Muscle layer of duodenum (tissue), 2 donors: ENCODE data around the gene AKAP3.

Experiments
- H3K27ac ChIP-seq: one replicate; pipeline ENCODE4 v1.7.0; 2013; ENCODE audit warnings: mild to moderate bottlenecking, low read length
- H3K27me3 ChIP-seq: one replicate; pipeline ENCODE4 v1.7.0; 2013; ENCODE audit warnings: low read depth, mild to moderate bottlenecking, control low read depth, low read length
- H3K36me3 ChIP-seq, 2 donors: one replicate each; pipeline ENCODE4 v1.7.0; 2013; ENCODE audit warnings: low read length in 2 of 2, control low read depth in 1 of 2, mild to moderate bottlenecking in 1 of 2; ENCODE audit not compliant: insufficient read depth in 2 of 2, control insufficient read depth in 1 of 2
- H3K4me1 ChIP-seq, 2 donors: one replicate each; pipeline ENCODE4 v1.7.0; 2013; ENCODE audit warnings: low read length in 2 of 2, mild to moderate bottlenecking in 2 of 2, control low read depth in 1 of 2, moderate library complexity in 1 of 2; ENCODE audit not compliant: insufficient read depth in 2 of 2, control insufficient read depth in 1 of 2
- H3K4me3 ChIP-seq, 2 donors: one replicate each; pipeline ENCODE4 v1.7.0; 2013; ENCODE audit warnings: low read length in 2 of 2, low read depth in 1 of 2, mild to moderate bottlenecking in 1 of 2
- H3K9me3 ChIP-seq, 2 donors: one replicate each; pipeline ENCODE4 v1.7.0; 2013; ENCODE audit warnings: low read length in 2 of 2, control low read depth in 1 of 2, mild to moderate bottlenecking in 1 of 2; ENCODE audit not compliant: control insufficient read depth in 1 of 2
- donor health status: healthy.

The AKAP3 gene

GRCh38 chr12:4648501-4649357, at the start of gene AKAP3, which contains the start of gene NDUFA9:
AKAP3 (minus strand) TSS chr12:4649051; CDS start chr12:4638196, 10,855 bp downstream.
NDUFA9 (plus strand) TSS chr12:4649114; CDS start chr12:4649127, 13 bp downstream.
- Histone ChIP-seq H3K9me3 (no peaks in the 10 kb centered on the region), H3K27me3 (no peaks in the 10 kb centered on the region), H3K27ac (peak within 1 kb of the TSS; percentile 86), H3K4me1 (peaks cover 8 to 28% of the 10 kb centered on the region in 2 donors), H3K36me3 (no peaks in the 10 kb centered on the region), H3K4me3 (peak within 1 kb of the TSS; percentile 83 to 91)

GRCh38 chr12:4690760-4691159, 41.9 kb upstream of the AKAP3 start:
- H3K4me1 ChIP-seq, result no peaks in the 10 kb centered on the region
- H3K27me3 ChIP-seq, result no peaks in the 10 kb centered on the region
- H3K9me3 ChIP-seq, result no peaks in the 10 kb centered on the region
- peaks cover 14 to 41% of the 10 kb centered on the region in 2 donors for H3K36me3 ChIP-seq
- no peak overlapping the region for H3K4me3 ChIP-seq
- no peak overlapping the region for H3K27ac ChIP-seq

DNA sequence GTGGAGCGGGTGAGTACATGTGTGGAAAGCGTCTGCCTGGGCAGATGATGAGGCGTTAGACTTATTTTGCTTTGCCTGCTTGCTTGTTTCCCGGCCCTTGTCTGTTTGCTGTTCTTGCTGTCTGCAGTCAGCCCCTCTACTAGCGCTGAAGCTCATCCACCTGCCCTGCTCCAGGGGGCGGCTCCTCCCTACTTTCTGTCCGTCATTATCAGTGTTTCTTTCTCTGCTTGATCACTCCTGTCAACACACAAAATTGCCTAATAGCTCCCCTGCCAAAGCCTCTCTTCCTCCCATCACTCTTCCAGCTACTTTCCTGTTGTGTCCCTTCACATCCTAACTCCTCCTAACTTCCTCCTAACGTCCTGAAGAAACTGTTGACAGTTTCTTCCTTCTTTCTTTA, 36.5 kb upstream of the AKAP3 start:
- no peak overlapping the region for H3K4me3 ChIP-seq
- no peaks in the 10 kb centered on the region for H3K9me3 ChIP-seq
- no peaks in the 10 kb centered on the region for H3K27me3 ChIP-seq
- H3K36me3 ChIP-seq, result peaks cover 31 to 72% of the 10 kb centered on the region in 2 donors
- no peak overlapping the region for H3K27ac ChIP-seq
- no peaks in the 10 kb centered on the region for H3K4me1 ChIP-seq

DNA sequence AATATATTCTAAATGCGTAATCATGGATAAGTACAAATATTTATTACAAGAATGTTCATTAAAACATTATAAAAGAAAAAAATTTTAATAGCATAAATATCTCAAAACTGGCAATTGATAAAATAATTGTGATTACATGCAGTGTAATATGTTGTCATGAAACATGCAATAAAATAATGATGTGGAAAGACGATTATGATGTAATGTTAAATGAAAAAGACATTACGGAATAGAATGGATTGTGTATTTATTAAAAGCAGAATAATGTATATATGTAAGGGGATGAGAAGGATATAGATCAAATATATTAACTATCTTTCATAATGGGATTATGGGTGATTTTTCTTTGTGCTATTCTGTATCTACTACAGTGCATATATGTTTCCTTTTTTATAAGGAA, 32.9 kb upstream of the AKAP3 start:
- Histone ChIP-seq H3K27me3 (no peaks in the 10 kb centered on the region), H3K4me1 (no peaks in the 10 kb centered on the region), H3K36me3 (peaks cover 22 to 46% of the 10 kb centered on the region in 2 donors), H3K9me3 (no peaks in the 10 kb centered on the region), H3K4me3 (no peak overlapping the region), H3K27ac (no peak overlapping the region)

- no peaks in the 10 kb centered on the region for H3K9me3 ChIP-seq
- H3K27ac ChIP-seq, result no peak overlapping the region
- no peak overlapping the region for H3K4me3 ChIP-seq
- H3K27me3 ChIP-seq, result no peaks in the 10 kb centered on the region
- no peaks in the 10 kb centered on the region for H3K4me1 ChIP-seq
- H3K36me3 ChIP-seq, result peaks cover 8 to 28% of the 10 kb centered on the region in 2 donors
Measured at GRCh38 chr12:4679711-4680110, 30.9 kb upstream of the AKAP3 start.

DNA sequence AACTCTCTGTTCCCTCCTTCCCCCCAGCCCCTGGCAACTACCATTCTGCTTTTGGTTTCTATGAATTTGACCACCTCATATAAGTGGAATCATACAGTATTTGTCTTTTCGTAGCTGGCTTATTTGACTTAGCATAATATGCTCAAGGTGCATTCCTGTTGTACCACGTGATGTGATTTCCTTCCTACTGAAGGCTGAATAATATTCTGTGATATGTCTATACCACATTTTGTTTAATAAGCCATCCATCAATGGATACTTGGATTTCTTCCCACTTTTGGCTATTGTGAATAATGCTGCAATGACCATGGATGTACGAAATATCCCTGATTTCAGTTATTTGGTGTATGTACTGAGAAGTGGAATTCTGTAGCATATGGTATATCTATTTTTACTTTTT, 16.4 kb upstream of the AKAP3 start:
- no peaks in the 10 kb centered on the region for H3K27me3 ChIP-seq
- no peaks in the 10 kb centered on the region for H3K4me1 ChIP-seq
- no peak overlapping the region for H3K4me3 ChIP-seq
- H3K27ac ChIP-seq, result no peak overlapping the region
- peaks cover 85 to 94% of the 10 kb centered on the region in 2 donors for H3K36me3 ChIP-seq
- H3K9me3 ChIP-seq, result no peaks in the 10 kb centered on the region

DNA sequence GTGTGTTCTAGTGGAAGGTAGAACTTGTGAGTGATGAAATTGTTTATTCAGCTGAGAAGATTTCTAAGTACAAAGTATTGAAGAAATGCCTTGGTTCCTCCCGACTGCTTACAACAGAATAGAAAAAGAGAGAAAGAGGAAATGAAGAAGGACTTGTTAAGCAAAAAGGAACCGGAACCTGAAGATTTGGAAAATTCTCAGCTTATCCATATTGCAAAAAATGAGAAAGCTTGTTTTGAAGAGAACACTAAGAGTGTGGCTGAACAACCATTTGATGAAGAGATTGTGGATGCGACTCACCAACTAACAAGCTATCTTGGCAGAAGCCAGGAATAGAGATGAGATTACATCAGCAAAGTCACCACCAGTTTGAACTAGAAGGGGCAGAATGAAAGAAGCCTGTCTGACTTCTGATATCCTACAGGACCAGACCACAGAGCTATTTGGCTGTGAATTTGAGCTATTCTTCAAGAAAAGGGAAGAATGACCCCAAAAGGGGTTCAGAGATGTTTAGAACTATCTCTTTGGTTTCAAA, 15.2 kb upstream of the AKAP3 start:
- Histone ChIP-seq H3K4me1 (no peaks in the 10 kb centered on the region), H3K27ac (no peak overlapping the region), H3K36me3 (peaks cover 85 to 94% of the 10 kb centered on the region in 2 donors), H3K4me3 (no peak overlapping the region), H3K9me3 (no peaks in the 10 kb centered on the region), H3K27me3 (no peaks in the 10 kb centered on the region)

DNA sequence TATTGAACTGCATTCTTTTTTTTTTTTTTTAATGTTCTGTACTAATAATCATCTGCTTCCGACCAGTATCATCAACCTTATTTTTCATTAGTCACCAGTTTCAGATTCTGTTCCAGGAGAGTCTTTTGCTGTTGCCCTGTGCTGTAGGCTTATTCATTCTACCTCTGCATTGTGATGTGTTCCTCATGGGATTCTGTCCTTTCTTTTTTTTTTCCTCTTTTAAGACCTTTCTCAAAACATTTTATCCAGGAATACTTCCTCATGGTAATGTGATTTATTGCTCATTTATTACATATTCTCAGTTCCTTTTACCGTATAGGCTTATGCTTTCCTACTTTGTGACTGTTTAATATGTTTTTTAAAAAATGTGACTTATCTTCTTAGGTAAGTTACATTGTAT, 4.8 kb upstream of the AKAP3 start:
- Histone ChIP-seq H3K4me3 (no peak overlapping the region), H3K27me3 (no peaks in the 10 kb centered on the region), H3K36me3 (peaks cover 32 to 44% of the 10 kb centered on the region in 2 donors), H3K27ac (no peak overlapping the region), H3K4me1 (peaks cover 8 to 22% of the 10 kb centered on the region in 2 donors), H3K9me3 (no peaks in the 10 kb centered on the region)

DNA sequence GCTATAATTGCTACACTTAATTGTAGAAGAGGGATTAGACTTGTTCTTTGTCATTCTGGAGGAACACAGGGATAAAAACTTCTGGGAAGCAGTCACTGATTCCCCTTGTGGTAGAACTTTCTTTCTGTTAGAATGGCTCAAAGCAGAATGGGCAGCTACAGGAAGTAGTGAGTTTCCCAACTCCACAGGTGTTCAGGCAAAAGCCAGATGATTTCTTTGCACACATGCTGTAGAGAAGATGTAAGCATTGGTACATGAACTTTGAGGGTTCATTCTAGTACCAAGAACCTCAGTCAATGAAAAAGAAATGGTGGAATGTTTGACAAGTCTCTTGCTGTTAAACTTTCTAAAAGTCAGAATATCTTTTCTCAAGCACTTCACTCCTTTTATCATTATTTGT, 4.4 kb upstream of the AKAP3 start:
- no peak overlapping the region for H3K4me3 ChIP-seq

DNA sequence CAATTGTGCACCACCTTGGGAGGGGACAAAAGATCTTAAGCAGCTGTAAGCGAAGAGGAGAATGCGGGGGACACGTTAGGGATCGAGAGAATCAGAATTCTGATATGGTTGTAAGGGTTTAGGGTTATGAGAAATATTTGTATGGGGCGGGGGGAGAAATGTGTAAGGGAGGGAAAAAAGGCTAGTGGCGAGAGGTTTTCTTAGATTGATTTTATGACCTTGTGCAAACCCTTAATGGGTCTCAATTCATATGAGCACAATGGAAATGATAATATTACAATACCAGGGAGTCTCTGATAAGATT, 459 bp upstream of the AKAP3 start:
- Histone ChIP-seq H3K9me3 (no peaks in the 10 kb centered on the region), H3K4me1 (peaks cover 8 to 28% of the 10 kb centered on the region in 2 donors), H3K27ac (peak overlapping the region; percentile 86)

More for the DNA sequence above, 4.4 kb upstream of the AKAP3 start:
- H3K27ac ChIP-seq, result no peak overlapping the region
- H3K4me1 ChIP-seq, result peaks cover 8 to 23% of the 10 kb centered on the region in 2 donors
- H3K27me3 ChIP-seq, result no peaks in the 10 kb centered on the region
- H3K36me3 ChIP-seq, result peaks cover 31 to 41% of the 10 kb centered on the region in 2 donors
- no peaks in the 10 kb centered on the region for H3K9me3 ChIP-seq

DNA sequence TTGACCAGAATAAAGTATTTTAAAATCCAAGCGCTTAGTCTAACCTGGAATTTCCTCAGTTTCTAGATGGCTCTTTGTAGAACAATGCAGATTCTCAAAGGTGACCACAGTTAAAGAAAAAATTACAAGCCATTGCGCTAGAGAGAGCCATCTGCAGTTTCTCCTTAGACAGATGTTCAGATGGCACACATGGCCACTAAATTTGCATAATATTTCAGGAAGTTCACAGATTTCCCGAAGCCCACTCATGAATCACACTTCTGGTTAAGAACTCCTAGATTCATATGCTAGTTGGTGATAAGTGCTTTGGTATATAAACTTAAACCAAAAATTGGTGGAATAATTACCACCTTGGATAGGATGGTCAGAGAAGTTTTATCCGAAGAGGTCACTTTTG, 749 bp downstream of the AKAP3 start:
- Histone ChIP-seq H3K9me3 (no peaks in the 10 kb centered on the region), H3K27ac (peak overlapping the region; percentile 86), H3K4me3 (peak overlapping the region; percentile 83 to 91), H3K27me3 (no peaks in the 10 kb centered on the region), H3K36me3 (no peaks in the 10 kb centered on the region), H3K4me1 (peaks cover 8 to 24% of the 10 kb centered on the region in 2 donors)

More for the DNA sequence above, 459 bp upstream of the AKAP3 start:
- no peaks in the 10 kb centered on the region for H3K27me3 ChIP-seq
- H3K36me3 ChIP-seq, result peaks cover 0 to 5% of the 10 kb centered on the region in 2 donors
- H3K4me3 ChIP-seq, result peak overlapping the region; percentile 83 to 91
